DMS53 treated with DMSO at 0.1 percent for 48 hours (cell line): ENCODE data around the gene CENPF.
A peak's percentile ranks its signal among the peaks of the same experiment; 100 is the strongest.
"Not testable (repeated sequence)": the region's sequence is repeated elsewhere in the genome, so short reads cannot be mapped to it uniquely, and the experiment has no call there.

Experiments
- DNase-seq: peaks from one replicate; lab custom pipeline; 2025; ENCODE audit not compliant: unreplicated experiment; lab: John Stamatoyannopoulos, UW

CENPF gene

DNA sequence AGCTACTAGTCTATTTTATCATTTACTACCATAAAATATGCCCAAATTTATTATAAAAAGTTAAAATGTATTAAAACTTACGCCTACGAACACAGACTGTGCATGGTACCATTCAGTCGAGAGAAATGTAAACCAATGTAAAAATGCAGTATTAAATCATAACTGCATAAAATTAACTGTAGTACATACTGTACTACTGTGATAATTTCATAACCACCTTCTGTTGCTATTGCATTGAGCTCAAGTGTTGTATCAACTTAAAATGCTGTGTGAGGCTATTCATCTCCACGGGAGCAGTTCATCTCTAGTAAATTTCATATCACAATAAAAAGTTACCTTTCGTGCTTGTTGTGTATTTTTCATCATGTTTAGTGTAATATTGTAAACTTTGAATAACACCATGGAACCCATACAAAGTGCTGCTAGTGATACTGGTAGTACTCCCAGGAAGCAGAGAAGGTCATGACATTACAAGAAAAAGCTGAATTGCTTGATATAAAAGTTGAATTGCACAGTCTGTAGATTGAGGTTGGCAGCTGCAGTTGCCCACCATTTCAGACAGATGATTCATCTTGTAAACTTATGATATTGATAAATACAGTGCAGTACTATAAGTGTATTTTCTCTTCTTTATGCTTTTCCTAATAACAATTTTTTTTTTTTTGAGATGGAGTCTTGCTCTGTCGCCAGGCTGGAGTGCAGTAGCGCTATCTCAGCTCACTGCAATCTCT is 19.0 kb upstream of the CENPF start:
- DNase-seq, result no peak

DNA sequence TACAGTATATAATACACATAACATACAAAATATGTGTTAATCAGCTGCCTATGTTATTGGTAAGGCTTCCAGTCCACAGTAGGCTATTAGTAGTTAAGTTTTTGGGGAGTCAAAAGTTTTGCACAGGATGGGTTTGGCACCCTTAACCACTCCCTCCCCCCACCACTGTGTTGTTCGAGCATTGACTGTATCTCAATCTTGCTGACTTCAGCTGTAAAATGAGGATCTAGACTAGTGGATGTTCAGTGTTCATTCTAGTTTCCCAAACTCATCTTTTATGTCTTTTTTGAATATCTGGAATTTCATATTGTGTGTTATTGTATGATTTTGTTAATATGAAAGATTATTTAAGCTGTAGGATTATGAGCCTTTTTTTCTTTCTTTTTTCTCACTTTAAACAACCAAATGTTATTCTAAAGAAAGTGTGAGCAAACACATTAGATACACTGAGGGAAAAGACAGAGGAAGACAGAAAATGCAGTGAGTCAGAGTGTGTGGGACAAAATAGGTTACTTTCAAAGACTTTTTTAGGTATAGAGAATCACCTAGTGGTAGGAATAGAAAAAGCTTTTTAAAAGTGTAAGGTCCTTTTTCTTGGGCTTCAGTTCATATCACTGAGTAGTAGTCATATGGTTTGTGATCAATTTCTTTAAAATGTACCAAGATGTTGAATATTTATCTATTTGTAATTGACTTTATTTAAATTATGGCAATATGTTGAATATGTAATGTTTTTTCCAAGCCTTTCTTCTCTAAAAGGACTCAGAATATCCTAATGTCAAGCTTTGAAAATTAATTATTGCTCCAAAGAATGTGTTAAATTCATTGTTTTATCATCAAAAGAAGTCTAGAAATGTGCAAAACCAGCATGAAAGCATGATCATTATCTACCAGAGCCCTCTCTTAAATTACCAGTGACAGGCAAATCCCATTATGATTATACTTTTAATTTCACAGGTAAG is 17.9 kb upstream of the CENPF start:
- peak; percentile 82 for DNase-seq

DNA sequence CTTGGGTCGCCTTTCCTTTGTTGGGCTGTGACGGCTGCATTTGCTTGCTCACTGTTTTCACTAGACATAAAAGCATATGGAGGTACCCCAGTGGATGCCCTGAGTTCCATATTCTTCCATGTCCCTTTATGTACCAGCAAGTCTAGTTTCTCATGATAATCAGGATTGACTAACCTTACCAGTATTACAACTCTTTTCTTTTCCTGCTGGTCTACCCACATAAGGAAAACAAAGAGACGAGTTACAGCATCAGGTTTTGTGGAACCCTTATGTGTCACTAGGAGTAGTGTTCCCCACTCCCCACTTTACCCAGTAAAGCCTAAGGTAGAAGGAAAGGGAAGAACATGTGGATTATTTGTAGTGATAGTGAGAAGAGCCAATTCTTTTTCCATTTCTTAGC is 16.4 kb upstream of the CENPF start:
- no peak for DNase-seq

DNA sequence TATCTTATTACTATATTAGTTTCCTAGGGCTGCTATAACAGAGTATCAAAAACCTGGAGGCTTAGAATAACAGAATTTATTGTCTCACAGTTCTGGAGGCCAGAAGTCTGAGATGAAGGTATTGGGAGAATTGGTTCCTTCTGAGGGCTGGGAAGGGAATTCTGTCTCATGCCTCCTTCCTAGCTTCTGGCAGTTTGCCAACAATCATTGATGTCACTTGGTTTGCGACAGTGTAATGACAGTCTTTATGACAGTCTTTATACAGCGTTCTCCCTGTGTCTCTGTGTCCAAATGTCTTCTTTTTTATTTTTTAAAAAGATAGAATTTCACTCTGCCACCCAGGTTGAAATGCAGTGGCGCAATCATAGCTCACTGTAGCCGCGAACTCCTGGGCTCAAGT is 15.8 kb upstream of the CENPF start:
- no peak for DNase-seq

DNA sequence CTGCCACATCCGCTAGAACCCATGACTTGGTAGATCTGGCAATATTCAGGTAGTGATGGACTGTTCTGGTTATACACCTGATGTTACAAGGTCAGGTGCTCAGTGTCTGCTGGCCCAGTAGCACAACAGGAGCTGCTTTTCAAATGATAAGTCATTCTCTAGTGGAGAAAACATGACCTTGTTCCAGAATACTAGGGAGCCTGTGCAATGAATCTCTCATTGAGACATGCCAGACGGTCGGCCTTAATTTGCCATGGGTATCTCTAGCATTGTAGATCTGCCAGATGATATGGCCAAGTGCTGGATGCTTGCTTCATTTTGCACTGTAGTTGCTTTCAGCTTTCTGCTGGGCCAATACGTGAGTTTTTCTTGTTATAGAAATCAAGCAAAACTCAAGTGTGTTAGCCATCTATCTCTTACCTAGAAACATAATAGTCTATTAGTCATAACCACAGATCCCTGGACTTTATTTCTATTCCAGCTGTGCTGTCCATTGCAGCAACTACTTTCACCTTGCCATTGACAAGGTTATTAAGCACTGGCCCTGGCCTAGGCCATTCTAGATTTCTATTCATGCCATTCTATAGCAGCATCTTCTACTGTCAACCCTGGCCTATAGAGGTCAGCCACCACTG is 13.9 kb upstream of the CENPF start:
- DNase-seq, result no peak

DNA sequence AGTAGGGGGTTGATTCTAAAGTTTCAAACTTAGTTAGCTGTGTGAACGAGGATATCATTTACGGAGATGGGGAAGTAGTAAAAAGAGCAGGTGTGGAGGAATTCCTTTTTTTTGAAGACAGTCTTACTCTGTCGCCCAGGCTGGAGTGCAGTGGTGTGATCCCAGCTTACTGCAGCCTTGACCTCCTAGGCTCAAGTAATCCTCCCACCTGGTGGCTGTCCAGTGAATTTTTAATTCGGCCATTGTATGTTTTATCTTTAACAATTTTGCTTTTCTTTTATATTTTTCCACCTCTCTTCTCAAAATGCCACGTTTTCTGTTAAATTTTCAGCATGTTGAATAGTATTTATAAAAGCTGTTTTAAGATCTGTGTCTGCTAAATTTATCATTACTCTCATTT is 12.3 kb upstream of the CENPF start:
- DNase-seq, result no peak

DNA sequence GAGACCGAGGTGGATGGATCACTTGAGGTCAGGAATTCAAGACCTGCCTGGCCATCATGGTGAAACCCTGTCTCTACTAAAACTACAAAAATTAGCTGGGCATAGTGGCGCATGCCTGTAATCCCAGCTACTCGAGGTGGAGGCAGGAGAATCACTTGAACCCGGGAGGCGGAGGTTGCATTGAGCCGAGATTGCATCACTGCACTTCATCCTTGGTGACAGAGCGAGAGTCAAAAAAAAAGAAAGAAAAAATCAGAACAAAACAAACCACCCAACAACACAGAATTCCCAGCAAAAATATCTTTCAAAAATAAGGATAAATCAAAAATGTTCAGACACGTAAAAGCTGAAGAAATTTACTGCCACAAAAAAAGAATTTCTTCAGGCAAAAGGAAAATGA is 11.1 kb upstream of the CENPF start:
- DNase-seq, result not testable (repeated sequence)

DNA sequence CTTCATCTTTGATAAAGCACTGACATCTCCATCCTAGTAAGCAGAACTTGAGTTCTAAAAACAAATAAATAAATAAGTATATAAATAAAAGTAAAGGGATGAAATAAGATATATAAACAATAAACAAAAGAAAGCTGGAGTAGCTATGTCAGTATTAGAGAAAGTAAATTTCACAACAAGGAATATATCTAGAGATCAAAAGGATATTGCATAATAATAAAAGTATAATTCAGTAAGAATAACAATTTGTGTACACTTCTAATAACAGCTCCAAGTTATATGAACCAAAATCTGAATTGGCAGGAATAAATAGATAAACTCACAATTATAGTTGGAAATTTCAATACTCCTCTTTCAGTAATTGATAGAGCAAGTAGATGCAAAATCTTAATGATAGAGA is 9.8 kb upstream of the CENPF start:
- DNase-seq, result no peak

DNA sequence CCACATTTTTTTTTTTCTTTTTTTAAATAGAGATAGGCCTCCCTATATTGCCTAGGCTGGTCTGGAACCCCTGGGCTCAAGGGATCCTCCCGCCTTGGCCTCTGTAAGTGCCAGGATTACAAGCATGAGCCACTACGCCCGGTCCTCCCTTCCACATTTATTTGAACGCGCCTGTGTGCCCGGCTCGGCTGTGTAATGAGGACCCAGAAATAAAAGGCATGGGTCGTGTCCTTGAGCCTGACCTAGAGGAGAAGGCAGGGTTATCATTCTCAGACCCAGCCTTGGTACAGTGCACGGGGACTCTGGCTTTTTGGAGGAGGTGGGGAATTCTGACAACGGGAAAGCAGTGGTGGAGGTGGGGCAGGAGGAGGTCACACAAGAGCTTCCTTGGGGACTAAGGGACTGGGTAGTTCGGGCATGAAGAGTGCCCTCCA is 841 bp downstream of the CENPF start:
- no peak for DNase-seq

DNA sequence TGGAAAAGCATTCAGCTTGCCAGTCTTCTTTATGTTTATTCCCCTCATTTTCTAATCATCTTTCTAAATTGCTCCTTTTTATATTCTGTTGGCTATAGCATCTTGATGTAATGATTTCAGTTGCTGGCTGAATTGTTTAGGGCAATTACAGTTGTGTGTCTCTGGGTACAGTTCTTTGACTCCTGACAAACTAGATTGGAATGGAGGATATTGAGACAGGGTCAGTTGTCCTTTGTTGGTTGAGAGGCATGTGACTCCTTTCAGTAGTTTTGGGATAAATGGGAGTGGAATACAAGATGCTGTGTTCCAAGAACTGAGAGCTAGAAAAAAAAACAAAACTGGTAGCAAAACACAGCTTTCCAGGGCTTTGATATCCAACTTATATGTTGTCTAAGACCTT is 1.5 kb downstream of the CENPF start:
- no peak for DNase-seq

DNA sequence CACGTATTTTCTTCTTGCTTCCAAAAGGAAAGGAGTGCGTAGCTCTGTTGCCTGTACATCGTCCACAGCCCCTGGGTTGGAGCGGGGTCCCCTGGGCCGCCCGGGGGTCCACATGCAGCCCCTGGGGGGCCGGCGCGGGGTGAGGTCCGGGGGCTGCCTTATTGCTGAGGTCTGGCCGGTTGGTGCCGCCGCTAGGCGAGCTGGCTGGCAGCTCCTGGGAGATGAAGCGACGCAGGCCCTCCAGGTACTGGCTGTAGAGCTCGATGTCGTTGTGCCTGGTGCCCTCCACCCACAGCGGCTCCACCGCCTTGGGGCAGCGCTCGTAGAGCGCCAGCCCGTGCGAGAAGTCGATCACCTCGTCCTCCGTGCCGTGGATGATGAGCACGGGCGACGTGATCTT is 2.5 kb downstream of the CENPF start:
- not testable (repeated sequence) for DNase-seq

DNA sequence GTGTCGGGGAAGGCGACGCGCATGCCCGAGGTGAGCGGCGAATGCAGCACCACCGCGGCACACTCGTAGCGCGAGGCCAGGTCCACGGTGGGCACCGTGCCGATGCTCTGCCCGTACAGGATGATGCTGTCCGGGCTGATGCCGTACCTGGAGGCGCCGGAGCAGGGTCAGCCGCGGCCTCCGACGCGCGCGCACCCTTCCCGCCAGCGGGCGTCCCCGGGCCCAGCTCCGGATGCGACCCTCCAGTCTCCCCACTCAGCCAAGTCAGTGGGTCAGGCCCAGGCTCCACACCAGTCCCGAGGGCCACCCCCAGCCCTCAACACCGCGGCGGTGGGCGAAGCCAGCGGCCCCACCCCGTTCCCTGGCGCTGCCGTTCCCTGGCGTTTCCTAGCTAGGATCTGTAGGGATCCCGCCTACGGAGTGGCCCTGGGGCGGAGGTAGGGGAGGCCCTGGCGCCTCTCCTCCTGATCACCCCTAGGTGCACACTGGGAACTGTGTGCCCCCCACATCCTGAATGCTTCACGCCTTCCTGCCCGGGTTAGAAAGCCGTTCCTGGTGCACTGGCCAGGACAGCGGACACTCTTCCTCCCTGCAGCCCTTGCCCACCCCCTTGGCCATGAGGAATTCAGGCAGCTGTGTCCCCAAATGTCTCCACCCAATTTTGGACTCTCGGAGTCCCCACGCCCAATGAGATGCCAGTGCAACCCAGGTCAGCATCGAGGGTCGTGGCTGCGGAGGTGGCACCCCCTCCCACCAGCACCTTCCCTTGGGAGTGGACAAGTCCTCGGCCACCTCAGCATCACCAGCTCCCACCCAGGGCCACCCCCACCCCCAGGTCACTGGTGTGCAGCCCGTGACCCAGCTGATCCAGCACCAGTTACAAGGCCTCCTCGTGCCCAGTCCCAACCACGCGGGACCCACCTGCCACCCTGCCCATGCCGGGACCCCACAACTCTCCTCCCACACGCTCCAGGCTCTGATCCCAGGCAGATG is 3.2 kb downstream of the CENPF start:
- not testable (repeated sequence) for DNase-seq

DNA sequence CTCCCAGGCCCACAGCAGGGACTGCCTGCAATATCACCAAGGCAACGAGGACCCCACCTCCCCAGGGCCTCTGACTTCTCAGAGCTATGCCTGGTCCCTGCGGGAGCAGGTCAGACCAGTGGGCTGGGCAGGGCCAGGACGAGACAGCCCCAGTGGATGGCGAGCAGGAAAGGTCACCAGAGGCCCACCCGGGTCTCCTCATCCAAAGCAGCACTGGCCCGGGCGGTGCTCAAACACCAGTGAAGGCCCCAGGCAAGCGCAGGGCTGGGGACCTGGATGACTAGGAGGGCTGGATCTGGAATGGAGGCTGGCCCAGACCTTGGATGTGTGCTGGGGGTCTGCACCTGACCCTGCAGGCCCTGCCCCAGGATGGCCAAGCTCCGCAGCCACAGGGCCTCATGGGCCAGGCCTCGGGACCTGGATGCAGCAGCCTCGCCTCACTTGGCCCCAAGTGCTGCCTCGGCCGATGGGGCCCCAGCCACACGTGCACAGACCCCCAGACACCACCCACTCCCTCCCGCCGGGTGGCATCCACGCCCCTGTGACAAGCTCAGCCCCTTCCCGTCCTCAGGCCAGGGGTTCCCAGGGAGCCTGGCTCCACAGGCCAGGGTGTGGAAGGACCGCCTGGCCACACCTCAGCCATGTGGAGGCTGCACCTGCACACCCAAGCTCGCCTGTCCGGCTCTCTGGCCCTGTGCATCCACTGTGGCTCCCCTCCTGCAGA is 4.7 kb downstream of the CENPF start:
- DNase-seq, result not testable (repeated sequence)

DNA sequence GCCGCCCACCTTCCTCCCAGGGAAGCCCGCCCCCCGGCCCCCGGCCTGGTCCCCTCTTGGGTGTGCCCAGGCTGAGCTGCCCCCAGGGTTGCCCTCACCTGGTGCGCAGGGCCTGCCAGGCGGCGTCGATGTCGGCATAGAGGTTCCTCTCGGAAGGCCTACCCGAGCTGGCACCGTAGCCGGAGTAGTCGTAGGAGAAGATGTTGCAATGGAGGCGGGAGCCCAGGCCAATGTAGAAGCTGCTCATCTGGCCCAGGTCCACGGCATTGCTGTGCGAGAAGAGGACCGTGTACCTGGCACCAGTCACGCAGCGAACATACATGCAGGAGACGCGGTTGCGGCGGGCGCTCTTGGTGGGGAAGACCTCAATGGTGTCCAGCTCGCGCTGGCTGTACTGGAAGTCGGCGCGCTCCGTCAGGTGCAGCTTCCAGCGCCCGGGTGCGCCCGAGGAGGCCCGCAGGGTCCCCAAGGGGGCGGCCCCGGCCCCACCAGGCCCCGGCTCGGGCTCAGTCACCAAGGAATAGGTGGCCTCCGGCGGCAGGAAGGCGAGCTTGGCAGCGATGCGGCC is 5.3 kb downstream of the CENPF start:
- not testable (repeated sequence) for DNase-seq

DNA sequence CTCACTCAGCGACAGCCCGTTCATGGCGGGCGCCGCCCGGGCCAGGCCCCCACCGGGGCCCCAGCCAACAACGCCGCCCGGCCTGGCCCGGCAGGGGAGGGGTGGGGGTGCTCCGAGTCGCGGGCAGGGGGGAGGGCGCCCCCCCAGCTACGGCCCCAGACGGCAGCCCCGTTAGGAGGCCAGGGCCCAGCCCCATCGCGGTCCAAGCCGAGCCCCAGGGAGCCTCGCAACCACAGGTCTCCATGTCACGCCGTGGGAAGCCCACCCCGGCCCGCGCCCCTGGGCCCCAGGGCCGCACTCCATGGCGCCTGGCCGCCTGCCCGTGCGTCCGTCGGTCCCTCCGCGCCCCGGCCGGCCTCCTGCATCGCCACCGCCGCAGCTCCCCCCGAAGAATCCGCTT is 5.8 kb downstream of the CENPF start:
- not testable (repeated sequence) for DNase-seq

DNA sequence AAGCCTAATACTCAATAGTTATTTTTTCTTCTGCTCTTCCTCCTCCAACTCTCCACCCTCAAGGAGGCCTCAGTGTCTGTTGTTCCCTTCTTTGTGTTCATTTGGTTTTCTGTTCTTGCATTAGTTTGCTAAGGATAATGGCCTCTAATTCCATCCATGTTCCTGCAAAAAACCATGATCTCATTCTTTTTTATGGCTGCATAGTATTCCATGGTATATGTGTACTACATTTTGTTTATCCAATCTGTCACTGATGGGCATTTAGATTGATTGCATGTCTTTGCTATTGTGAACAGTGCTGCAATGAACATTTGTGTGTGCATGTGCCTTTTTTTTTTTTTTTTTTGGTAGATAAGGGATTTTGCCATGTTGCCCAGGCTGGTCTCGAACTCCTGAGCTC is 6.7 kb downstream of the CENPF start:
- no peak for DNase-seq

DNA sequence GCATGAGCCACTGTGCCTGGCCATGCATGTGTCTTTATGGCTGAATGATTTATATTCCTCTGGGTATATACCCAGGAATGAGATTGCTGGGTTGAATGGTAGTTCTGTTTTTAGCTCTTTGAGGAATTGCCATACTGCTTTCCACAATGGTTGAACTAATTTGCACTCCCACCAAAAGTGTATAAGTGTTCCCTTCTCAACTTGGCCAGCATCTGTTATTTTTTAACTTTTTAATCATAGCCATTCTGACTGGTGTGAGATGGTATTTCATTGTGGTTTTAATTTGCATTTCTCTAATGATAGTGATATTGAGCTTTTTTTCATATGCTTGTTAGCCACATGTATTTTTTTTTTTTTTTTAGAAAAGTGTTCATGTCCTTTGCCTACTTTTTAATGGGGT is 7.1 kb downstream of the CENPF start:
- not testable (repeated sequence) for DNase-seq

DNA sequence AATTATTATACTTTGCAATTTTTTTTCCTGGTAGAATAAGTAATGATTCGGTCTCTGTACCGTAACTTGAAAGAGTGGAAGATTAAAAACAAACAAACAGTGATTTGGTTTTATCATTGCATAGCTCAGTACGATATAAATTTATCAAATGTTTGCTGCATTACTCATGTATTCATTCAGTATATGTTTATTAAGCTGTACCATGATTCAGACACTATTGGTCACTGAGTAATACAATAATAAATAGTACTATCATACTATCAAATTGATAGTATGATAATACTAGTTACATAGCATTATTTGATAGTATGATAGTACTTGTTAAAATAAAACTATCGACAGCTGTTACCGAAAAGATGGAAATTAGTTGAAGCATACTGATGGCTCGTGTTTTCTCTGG is 12.1 kb downstream of the CENPF start:
- DNase-seq, result no peak

DNA sequence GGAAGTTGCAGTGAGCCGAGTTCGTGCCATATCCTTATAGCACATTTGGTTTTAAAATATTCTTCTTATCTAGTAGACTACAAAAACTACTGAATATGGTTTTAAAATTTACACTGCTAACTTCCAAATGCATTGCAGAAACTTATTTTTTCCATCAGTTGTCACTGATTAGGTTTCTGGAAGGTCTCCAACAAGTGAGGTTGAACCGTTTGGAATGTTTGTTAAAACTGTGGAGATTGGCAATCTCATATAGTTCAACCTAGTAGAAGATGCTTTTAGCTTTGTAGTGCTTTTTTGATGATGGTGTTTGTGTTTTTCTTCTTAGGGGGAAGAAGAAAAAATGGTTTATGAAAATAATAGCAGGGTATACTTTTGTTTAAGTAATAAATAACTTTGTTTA is 12.9 kb downstream of the CENPF start:
- DNase-seq, result no peak

DNA sequence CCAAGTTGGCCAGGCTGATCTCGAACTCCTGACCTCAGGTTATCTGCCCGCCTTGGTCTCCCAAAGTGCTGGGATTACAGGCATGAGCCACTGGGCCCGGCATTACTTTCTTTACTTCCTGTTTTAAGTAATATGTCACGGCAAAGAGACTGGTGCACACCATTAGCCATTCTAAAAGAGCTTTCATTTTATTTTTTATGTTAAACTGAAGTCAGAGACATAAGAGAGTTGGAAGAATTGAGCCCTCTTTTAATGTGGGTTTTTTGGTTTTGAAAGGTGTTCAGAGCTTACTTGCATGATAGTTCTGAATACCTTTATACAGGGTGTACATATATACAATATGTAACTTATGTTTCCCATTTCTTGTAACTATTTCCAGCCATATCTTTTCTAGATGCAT is 14.3 kb downstream of the CENPF start:
- DNase-seq, result no peak
